ENCODE results near the gene C1orf210.

Gene C1orf210

GRCh38 chr1:43305926-43306687 is 20.7 kb upstream of the C1orf210 start:
- peaks cover 4% of the 10 kb centered on the region for H3K27me3 Mint-ChIP-seq
- no peaks in the 10 kb centered on the region for H3K9me3 Mint-ChIP-seq
- no peaks in the 10 kb centered on the region for H3K36me3 Mint-ChIP-seq (ENCODE audit: low read depth)
- H3K27ac Mint-ChIP-seq = peak overlapping the region; percentile 5
- intact Hi-C loops (cut with micrococcal nuclease) = no loop called here
- H3K4me1 Mint-ChIP-seq (ENCODE audit: low read depth) = peaks cover 7% of the 10 kb centered on the region
- no peak overlapping the region for H3K4me3 Mint-ChIP-seq

DNA sequence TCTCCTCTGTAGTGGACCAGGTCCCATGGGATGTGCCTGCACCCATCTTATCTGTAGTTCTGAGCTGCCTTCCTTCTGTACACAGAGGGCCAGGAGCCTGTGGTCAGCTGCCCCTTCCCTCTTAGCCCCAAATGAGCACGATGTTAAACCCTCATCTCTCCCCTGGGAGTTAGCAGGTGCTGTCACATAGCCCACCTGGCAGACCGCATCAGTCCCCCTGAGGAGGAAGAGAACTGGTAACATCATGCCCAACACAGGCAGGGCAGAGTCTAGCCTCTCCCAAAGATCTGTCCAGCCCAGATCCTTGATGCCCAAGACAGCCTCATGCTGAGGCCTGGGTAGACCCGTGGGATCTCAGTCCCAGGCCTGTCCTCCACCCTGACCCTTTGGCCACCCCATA is 20.1 kb upstream of the C1orf210 start:
- no peak overlapping the region for H3K4me3 Mint-ChIP-seq
- intact Hi-C loops (cut with micrococcal nuclease) = no loop called here
- no peaks in the 10 kb centered on the region for H3K9me3 Mint-ChIP-seq
- peaks cover 14% of the 10 kb centered on the region for H3K4me1 Mint-ChIP-seq (ENCODE audit: low read depth)
- H3K27me3 Mint-ChIP-seq = peaks cover 4% of the 10 kb centered on the region
- no peak overlapping the region for H3K27ac Mint-ChIP-seq
- no peaks in the 10 kb centered on the region for H3K36me3 Mint-ChIP-seq (ENCODE audit: low read depth)

DNA sequence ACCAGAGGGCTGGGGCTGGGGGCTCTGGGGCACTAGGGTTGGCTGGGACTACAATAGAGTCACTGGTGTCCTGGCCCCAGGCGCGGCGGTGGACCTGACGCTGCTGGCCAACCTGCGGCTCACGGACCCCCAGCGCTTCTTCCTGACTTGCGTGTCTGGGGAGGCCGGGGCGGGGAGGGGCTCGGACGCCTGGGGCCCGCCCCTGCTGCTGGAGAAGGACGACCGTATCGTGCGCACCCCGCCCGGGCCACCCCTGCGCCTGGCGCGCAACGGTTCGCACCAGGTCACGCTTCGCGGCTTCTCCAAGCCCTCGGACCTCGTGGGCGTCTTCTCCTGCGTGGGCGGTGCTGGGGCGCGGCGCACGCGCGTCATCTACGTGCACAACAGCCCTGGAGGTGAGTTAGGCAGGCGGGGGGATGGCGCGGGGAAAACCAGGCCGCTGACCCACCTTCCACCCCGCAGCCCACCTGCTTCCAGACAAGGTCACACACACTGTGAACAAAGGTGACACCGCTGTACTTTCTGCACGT is 19.5 kb upstream of the C1orf210 start:
- no peak overlapping the region for H3K4me3 Mint-ChIP-seq
- peaks cover 14% of the 10 kb centered on the region for H3K4me1 Mint-ChIP-seq (ENCODE audit: low read depth)
- H3K36me3 Mint-ChIP-seq (ENCODE audit: low read depth) = no peaks in the 10 kb centered on the region
- no peaks in the 10 kb centered on the region for H3K9me3 Mint-ChIP-seq
- no peak overlapping the region for H3K27ac Mint-ChIP-seq
- intact Hi-C loops (cut with micrococcal nuclease) = no loop called here
- peaks cover 4% of the 10 kb centered on the region for H3K27me3 Mint-ChIP-seq

DNA sequence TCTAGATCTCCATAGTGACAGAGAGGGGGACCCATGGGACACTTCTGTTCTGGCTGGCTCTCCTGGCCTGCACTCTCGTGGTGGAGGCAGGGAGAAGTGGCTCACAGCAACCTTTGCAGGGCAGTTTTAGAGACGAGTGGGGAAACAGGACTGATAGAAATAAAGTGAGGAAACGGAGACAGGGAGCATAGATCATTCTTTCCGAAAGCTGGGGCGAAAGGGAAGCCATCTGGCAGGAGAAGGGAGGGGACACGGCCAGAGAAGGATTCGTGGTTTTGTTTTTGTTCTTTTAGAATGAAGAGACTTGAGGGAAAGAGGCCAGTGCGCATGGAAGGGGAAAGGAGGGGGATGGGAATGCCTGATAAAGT is 18.9 kb upstream of the C1orf210 start:
- H3K36me3 Mint-ChIP-seq (ENCODE audit: low read depth) = no peaks in the 10 kb centered on the region
- no peak overlapping the region for H3K4me3 Mint-ChIP-seq

DNA sequence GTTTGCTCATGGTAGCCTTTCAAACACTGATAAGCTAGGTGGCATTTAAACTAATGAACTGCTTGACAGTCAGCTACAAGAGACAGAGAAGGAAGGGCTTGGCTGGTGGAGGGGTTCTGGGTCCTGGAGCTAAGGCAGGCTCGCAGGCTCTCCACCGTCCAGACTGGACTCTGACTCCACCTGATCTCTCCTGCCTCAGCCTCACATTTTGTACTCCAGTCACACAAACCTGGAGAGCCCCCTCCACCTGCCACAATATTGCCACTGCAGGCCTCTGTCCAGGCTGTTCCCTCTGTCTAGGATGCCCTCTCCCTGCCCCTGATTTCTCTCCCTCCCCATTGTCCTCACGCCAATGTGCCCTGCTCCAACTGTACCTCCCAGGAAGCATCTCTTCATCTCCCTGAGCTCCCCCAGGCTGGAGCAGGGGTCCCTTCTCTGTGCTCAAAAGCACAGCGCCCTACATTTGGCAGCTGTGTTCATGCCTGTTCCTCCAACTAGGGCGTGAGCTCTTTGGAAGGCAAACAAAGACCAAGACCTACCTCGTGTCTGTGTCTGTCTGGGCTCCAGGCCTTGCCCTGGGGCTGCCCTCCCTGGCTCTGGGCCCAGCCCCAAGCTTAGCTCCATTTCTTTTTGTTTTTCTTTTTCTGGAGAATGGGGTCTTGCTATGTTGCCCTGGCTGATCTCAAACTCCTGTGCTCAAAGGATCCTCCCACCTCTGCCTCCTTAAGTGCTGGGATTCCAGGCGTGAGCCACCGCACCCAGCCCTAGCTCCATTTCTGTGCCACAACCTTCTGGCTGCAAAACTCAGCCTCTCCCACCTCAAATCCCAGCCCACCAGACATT is 18.3 kb upstream of the C1orf210 start:
- no peak overlapping the region for H3K27ac Mint-ChIP-seq
- intact Hi-C loops (cut with micrococcal nuclease) = no loop called here
- no peak overlapping the region for H3K4me3 Mint-ChIP-seq

More for the DNA sequence above, 18.9 kb upstream of the C1orf210 start:
- Mint-ChIP-seq H3K27ac (no peak overlapping the region), H3K4me1 (ENCODE audit: low read depth) (peaks cover 14% of the 10 kb centered on the region), H3K9me3 (no peaks in the 10 kb centered on the region), H3K27me3 (peaks cover 4% of the 10 kb centered on the region)
- intact Hi-C loops (cut with micrococcal nuclease) = no loop called here

DNA sequence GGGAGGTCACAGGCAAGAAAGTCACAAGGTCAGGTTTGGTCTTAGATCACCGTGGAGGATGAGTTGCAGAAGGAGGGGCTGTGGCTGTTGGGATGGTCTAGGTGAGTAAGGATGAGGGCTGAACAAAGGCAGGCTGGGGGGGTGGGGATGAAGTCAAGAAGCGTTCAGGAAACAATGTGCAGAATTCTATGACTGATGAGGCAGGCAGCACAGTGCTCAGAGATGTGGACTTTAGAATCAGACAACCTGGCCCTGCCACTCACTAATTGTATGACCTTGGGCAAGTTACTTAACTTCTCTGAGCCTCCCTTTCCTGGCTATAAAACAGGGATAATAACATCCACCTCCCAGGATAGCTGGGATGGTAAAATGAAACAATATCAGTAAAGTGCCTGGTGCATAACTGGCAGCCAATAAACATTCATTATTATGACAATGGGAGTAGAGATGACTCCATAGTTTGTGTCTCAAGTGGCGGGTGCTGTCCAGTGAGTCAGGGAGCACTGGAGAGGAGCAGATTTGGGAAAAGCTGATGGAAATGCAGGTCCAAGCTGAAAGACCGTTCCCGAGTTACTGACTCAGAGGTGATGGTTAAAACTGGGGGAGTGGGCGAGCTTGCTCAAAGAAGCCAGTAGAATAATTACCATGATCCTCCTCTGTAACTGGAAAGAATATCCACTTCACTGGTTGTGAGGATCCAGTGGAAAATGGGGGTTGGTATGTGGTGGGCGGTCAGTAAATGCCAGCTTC is 17.5 kb upstream of the C1orf210 start:
- no peaks in the 10 kb centered on the region for H3K9me3 Mint-ChIP-seq
- H3K36me3 Mint-ChIP-seq (ENCODE audit: low read depth) = no peaks in the 10 kb centered on the region
- H3K27ac Mint-ChIP-seq = no peak overlapping the region

More for the DNA sequence above, 18.3 kb upstream of the C1orf210 start:
- H3K27me3 Mint-ChIP-seq = peaks cover 4% of the 10 kb centered on the region
- no peaks in the 10 kb centered on the region for H3K9me3 Mint-ChIP-seq
- H3K4me1 Mint-ChIP-seq (ENCODE audit: low read depth) = peaks cover 14% of the 10 kb centered on the region
- H3K36me3 Mint-ChIP-seq (ENCODE audit: low read depth) = no peaks in the 10 kb centered on the region

DNA sequence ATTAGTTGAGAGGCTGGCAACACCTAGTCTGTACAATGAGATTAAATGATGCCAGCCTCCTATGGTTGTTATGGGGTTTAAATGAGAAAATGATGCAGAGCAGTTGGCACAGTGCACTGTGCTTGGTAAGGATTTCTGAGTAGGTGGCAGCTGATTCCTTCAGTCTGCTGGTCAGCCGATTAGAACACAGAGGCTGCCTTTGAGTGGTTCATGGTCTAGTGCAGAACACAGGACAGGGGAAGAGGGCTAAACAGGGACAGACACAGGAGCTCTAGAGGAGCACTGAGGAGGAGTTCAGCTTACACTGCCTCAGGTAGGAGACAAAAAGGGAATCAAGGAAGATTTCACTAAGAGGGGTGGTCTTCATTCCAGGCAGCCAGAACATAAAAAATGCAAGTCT is 16.8 kb upstream of the C1orf210 start:
- Mint-ChIP-seq H3K4me1 (ENCODE audit: low read depth) (peaks cover 14% of the 10 kb centered on the region), H3K27me3 (peaks cover 4% of the 10 kb centered on the region), H3K36me3 (ENCODE audit: low read depth) (no peaks in the 10 kb centered on the region), H3K9me3 (no peaks in the 10 kb centered on the region), H3K27ac (no peak overlapping the region), H3K4me3 (no peak overlapping the region)
- intact Hi-C loops (cut with micrococcal nuclease) = no loop called here

More for the DNA sequence above, 17.5 kb upstream of the C1orf210 start:
- intact Hi-C loops (cut with micrococcal nuclease) = no loop called here
- peaks cover 14% of the 10 kb centered on the region for H3K4me1 Mint-ChIP-seq (ENCODE audit: low read depth)
- H3K4me3 Mint-ChIP-seq = no peak overlapping the region
- peaks cover 4% of the 10 kb centered on the region for H3K27me3 Mint-ChIP-seq

DNA sequence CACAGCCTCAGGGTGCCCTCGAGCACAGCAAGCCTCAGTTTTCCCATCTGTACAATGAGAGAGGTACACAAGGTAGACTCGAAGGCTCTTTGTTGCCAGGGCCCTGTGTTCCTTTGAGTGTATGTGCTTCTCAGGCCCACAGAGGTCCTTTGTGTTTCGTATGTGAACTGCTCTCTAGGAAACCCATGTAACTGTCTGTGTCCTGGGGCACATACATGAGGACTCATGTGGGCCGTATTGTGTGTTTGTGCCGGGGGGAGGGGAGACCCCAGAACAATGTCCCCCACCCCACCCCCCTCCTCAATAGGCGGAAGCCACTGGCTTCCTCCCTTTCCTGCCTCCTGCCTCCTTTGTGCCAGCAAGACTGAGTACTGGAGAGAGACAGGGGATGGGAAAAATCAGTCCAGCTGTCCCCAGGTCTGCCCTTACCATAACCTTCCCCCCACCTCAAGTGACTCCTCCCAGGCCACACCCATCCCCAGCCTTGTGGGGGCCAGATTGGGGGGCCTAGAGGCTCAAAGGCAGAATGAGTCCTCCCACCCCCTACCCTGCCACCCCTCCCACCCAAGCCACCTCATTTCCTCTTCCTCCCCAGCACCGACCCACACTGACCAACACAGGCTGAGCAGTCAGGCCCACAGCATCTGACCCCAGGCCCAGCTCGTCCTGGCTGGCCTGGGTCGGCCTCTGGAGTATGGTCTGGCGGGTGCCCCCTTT is 15.2 kb upstream of the C1orf210 start, which contains the start of gene TIE1:
Gene TIE1 (plus strand): TSS at position 605 of the 717 bp plus-strand sequence. CDS start 90 bp downstream, at position 695.
- Mint-ChIP-seq H3K9me3 (no peaks in the 10 kb centered on the region), H3K4me3 (no peak within 1 kb of the TSS), H3K4me1 (ENCODE audit: low read depth) (peaks cover 8% of the 10 kb centered on the region), H3K27ac (no peak within 1 kb of the TSS), H3K27me3 (peaks cover 4% of the 10 kb centered on the region), H3K36me3 (ENCODE audit: low read depth) (no peaks in the 10 kb centered on the region)
- intact Hi-C loops (cut with micrococcal nuclease) = no loop called here

GRCh38 chr1:43299101-43299500 is 13.7 kb upstream of the C1orf210 start:
- H3K27me3 Mint-ChIP-seq = peaks cover 4% of the 10 kb centered on the region
- peaks cover 8% of the 10 kb centered on the region for H3K4me1 Mint-ChIP-seq (ENCODE audit: low read depth)
- H3K4me3 Mint-ChIP-seq = no peak overlapping the region
- no peaks in the 10 kb centered on the region for H3K9me3 Mint-ChIP-seq
- intact Hi-C loops (cut with micrococcal nuclease) = no loop called here
- H3K36me3 Mint-ChIP-seq (ENCODE audit: low read depth) = no peaks in the 10 kb centered on the region
- H3K27ac Mint-ChIP-seq = no peak overlapping the region

GRCh38 chr1:43298055-43298454 is 12.7 kb upstream of the C1orf210 start:
- Mint-ChIP-seq H3K4me1 (ENCODE audit: low read depth) (peaks cover 8% of the 10 kb centered on the region), H3K36me3 (ENCODE audit: low read depth) (no peaks in the 10 kb centered on the region), H3K27ac (no peak overlapping the region), H3K9me3 (no peaks in the 10 kb centered on the region), H3K27me3 (peaks cover 4% of the 10 kb centered on the region), H3K4me3 (no peak overlapping the region)
- intact Hi-C loops (cut with micrococcal nuclease) = no loop called here

- no peaks in the 10 kb centered on the region for H3K9me3 Mint-ChIP-seq
- intact Hi-C loops (cut with micrococcal nuclease) = no loop called here
These were observed 10.8 kb upstream of the C1orf210 start for GRCh38 chr1:43296207-43296606.

GRCh38 chr1:43294761-43295160 is 9.4 kb upstream of the C1orf210 start:
- no peak overlapping the region for H3K27ac Mint-ChIP-seq

More at GRCh38 chr1:43296207-43296606, 10.8 kb upstream of the C1orf210 start:
- H3K27ac Mint-ChIP-seq = no peak overlapping the region
- H3K36me3 Mint-ChIP-seq (ENCODE audit: low read depth) = no peaks in the 10 kb centered on the region
- H3K27me3 Mint-ChIP-seq = no peaks in the 10 kb centered on the region
- no peak overlapping the region for H3K4me3 Mint-ChIP-seq
- H3K4me1 Mint-ChIP-seq (ENCODE audit: low read depth) = peaks cover 8% of the 10 kb centered on the region

More at GRCh38 chr1:43294761-43295160, 9.4 kb upstream of the C1orf210 start:
- intact Hi-C loops (cut with micrococcal nuclease) = no loop called here
- Mint-ChIP-seq H3K36me3 (ENCODE audit: low read depth) (no peaks in the 10 kb centered on the region), H3K9me3 (no peaks in the 10 kb centered on the region), H3K4me3 (no peak overlapping the region), H3K4me1 (ENCODE audit: low read depth) (no peaks in the 10 kb centered on the region), H3K27me3 (no peaks in the 10 kb centered on the region)

Measured in dendritic cell treated with granulocyte-macrophage colony-stimulating factor and Interleukin-4, amounts not matched to agents 40 ng/mL and 50 ng/mL, for 4 days (primary cell).